HUES64 (cell line): ENCODE data around the gene GJC2.
A peak's percentile ranks its signal among the peaks of the same experiment; 100 is the strongest.
"Not testable (repeated sequence)": the region's sequence is repeated elsewhere in the genome, so short reads cannot be mapped to it uniquely, and the experiment has no call there.

Experiments
- H3K27ac ChIP-seq: 2 replicates; pipeline ENCODE4 v1.7.0; 2013; ENCODE audit warnings: low read depth, low read length, inconsistent platforms
- H3K27me3 ChIP-seq: 2 replicates; pipeline ENCODE4 v1.6.1; 2013; ENCODE audit warnings: mild to moderate bottlenecking, low read length; ENCODE audit not compliant: insufficient read depth
- H3K36me3 ChIP-seq: 2 replicates; pipeline ENCODE4 v1.6.1; 2013; ENCODE audit warnings: mild to moderate bottlenecking, low read length; ENCODE audit not compliant: insufficient read depth
- H3K4me1 ChIP-seq: 2 replicates; pipeline ENCODE4 v1.6.1; 2013; ENCODE audit warnings: mild to moderate bottlenecking, low read length, moderate library complexity; ENCODE audit not compliant: insufficient read depth
- H3K4me3 ChIP-seq: 2 replicates; pipeline ENCODE4 v1.5.1; 2013; ENCODE audit warnings: mild to moderate bottlenecking, low read length, moderate library complexity
- H3K9ac ChIP-seq: 2 replicates; pipeline ENCODE4 v1.6.1; 2013; ENCODE audit warnings: mild to moderate bottlenecking, low read depth, low read length
- H3K9me3 ChIP-seq: 2 replicates; pipeline ENCODE4 v1.6.1; 2013; ENCODE audit warnings: low read depth, low read length; ENCODE audit not compliant: insufficient read depth
- WGBS: fragments of 150-250, 120-280 bp; methylation state at CpG from one replicate; pipeline ENCODE4 v1.1.7; 2013; ENCODE audit warnings: missing lambda C conversion rate; 5-methylcytosine and 5-hydroxymethylcytosine counted together

Gene GJC2

DNA sequence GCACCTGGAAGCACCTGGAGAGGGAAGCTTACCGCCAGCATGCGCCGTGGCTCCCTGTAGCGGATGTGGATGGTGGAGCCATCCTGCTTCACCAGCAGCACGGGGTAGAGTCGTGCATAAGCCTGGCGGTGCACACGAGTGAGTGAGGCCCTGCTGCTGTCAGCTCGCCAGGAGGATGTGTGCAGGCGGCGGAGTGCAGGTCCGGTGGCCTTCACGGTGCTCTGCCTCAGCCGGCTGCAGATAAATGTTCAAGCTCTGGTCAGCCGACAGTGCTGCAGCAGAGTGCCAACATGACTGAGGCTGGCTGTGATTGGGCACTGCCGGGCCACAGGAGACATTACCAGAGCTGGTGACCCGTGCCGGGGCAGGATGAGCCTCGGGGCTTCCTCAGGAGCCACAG, 42.1 kb upstream of the GJC2 start:
- H3K27ac ChIP-seq: no peak overlapping the region
- 0 out of 2 replicates have a peak, but pooled peaks cover 5% of the 10 kb centered on the region for H3K4me1 ChIP-seq
- peaks cover 13% of the 10 kb centered on the region for H3K27me3 ChIP-seq
- H3K36me3 ChIP-seq: peaks cover 16% of the 10 kb centered on the region
- no peaks in the 10 kb centered on the region for H3K9me3 ChIP-seq
- no peak overlapping the region for H3K4me3 ChIP-seq
- no peak overlapping the region for H3K9ac ChIP-seq
- 94% methylated on average over 19 of the region's 19 CpGs for WGBS

DNA sequence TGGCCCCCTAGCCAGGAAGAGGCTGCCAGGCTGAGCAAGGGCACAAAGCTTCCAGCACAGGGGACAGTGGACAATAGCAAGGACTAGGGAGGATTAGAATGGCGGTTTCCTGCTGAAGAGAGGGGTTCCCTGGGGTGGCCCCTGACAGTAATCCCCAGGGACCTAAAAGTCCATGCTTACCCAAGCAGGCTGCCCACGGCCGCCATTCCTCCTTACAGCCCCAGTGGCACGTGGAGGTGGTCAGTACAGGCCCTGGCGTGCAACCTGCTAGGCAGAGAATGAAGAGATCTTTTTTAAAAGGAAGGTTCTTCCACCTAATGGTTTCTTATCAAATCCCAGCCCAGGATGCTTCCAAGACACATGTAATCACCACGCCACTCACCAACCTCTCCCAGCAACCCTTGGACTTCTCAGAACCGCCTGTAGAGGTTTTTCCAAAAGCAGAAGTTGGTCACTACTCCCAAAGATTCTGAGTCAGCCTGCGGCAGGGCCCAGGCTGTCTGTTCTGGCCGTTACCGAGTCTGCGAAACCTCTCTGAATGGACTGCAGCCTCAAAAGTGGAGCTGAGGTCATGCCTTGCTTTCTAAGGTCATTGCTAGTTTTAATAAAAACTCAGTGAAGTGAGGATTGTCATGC, 41.6 kb upstream of the GJC2 start:
- H3K36me3 ChIP-seq: peaks cover 16% of the 10 kb centered on the region
- peak overlapping the region; percentile 84; the same call in 1 of the 2 replicates for H3K9ac ChIP-seq
- WGBS: 89% methylated on average over 11 of the region's 11 CpGs
- H3K4me3 ChIP-seq: peak overlapping the region; percentile 87
- no peaks in the 10 kb centered on the region for H3K9me3 ChIP-seq
- no peak overlapping the region for H3K27ac ChIP-seq
- H3K4me1 ChIP-seq: 0 out of 2 replicates have a peak, but pooled peaks cover 5% of the 10 kb centered on the region
- H3K27me3 ChIP-seq: peaks cover 13% of the 10 kb centered on the region

DNA sequence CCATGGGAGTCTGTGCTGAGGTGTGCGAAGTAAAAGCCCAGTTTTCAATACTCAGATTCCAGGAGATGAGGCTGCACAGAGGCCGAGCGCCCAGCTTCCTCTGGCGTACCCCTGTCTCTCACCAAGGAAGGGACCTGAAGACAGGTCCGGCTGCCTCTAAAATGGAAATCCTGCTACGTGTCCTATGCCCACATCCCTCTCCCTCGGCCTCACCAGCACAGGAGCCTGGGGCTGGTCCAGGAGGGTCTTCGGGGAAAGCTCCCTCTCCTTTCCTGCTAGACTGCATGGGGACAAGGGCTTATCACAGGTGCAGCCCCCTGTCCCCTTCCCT, 41.0 kb upstream of the GJC2 start:
- 11% methylated on average over 8 of the region's 8 CpGs for WGBS

DNA sequence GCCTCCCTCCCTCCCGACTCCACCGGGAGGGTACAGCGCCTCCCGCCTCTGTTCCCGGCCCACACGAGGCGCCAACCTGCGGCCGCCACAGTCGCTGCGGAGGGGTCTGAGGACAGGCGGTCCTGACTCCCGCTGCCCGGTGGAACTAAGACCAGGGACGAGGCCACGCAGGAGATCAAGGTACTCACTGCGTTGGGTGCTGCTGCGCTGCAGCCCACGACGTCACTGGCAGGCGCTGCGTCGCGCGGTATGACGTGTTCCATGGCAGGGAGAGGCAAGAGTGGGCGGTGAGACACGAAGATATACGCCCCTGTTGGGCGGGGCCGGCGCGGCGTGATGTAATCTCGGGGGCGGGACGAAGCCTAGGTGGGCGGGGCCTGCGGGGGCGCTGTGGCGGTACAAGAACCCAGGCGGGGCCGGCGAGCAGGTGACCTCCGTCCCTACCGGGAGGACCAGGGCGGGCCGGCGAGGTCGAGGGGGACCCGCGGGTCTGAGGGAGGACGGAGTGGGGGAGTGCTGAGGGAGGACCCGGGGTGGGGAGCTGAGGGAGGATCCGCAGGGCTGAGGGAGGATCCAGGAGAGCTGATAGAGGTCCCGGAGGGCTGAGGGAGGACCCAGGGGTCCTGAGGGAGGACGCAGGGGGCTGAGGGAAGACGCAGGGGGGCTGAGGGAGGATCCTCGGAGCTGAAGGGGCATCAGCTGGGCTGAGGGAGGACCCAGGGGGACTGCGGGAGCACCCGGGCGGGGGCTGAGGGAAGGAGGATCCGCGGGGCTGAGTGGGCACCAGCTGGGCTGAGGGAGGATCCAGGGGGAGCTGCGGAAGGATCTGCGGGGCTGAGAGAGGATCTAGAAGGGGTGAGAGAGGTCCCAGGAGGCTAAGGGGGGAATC, 40.4 kb upstream of the GJC2 start, which contains the start of gene MRPL55:
TSS of gene MRPL55 (minus strand) at position 227 of the 889 bp plus-strand sequence. CDS start 1,039 bp downstream, outside the sequence.
- H3K4me1 ChIP-seq: 0 out of 2 replicates have a peak, but pooled peaks cover 5% of the 10 kb centered on the region
- peak within 1 kb of the TSS; percentile 84 for H3K9ac ChIP-seq
- no peaks in the 10 kb centered on the region for H3K9me3 ChIP-seq
- H3K4me3 ChIP-seq: peak within 1 kb of the TSS; percentile 87
- peaks cover 13% of the 10 kb centered on the region for H3K27me3 ChIP-seq
- peaks cover 16% of the 10 kb centered on the region for H3K36me3 ChIP-seq
- 1% methylated on average over 66 of the region's 66 CpGs for WGBS
- peak within 1 kb of the TSS; percentile 66 for H3K27ac ChIP-seq

More for the DNA sequence above, 41.0 kb upstream of the GJC2 start:
- Histone ChIP-seq H3K9me3 (no peaks in the 10 kb centered on the region), H3K4me1 (0 out of 2 replicates have a peak, but pooled peaks cover 5% of the 10 kb centered on the region), H3K4me3 (peak overlapping the region; percentile 87), H3K27ac (peak overlapping the region; percentile 66), H3K36me3 (peaks cover 16% of the 10 kb centered on the region), H3K27me3 (peaks cover 13% of the 10 kb centered on the region), H3K9ac (peak overlapping the region; percentile 84)

DNA sequence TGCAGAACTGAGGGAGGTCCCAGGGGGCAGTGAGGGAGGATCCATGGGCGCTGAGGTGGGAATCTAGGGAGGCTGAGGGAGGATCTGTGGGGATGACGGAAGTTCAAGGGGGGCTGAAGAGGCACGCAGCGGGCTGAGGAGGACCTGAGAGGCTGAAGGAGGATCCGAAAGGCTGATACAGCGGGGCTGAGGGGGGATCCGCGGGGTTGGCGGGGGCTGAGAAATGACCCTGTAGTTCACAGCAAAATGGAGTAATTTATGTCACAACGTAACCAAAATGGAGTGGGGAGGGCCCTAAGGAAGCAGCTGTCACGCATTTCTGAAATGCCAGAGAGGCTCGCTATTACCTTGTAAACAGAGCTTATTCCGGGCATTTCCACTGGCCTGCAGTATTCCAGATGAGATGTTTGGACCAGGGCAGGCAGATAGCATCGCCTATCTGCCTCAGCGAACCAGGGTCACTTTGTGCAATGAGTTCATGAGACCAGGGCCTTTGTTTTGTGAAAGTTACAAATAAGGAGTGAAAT, 39.7 kb upstream of the GJC2 start:
- WGBS: 37% methylated on average over 15 of the region's 15 CpGs
- Histone ChIP-seq H3K27me3 (peaks cover 13% of the 10 kb centered on the region), H3K4me1 (0 out of 2 replicates have a peak, but pooled peaks cover 5% of the 10 kb centered on the region), H3K4me3 (peak overlapping the region; percentile 87), H3K9me3 (no peaks in the 10 kb centered on the region), H3K27ac (no peak overlapping the region), H3K36me3 (peaks cover 16% of the 10 kb centered on the region), H3K9ac (peak overlapping the region; percentile 65)

DNA sequence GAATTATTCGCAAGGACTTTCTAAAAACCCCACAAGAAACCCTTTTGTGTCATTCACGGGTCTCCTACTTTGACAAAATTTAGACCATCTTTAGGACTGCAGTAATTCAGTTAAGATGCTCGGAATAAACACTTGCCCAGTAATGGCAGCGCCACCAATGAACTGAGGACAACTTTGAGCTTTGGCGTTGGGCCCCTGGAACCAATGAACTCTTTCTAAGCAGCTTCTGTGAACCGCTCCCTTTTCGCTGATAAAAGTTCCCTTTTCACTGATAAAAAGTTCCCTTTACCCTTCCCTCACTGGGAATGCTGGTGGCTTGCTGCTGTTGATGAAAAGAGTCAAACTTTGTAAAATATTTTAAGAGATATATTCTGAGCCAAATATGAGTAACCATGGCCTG, 39.2 kb upstream of the GJC2 start:
- 93% methylated on average over 7 of the region's 7 CpGs for WGBS
- peaks cover 13% of the 10 kb centered on the region for H3K27me3 ChIP-seq
- H3K27ac ChIP-seq: no peak overlapping the region
- no peak overlapping the region for H3K4me3 ChIP-seq
- 0 out of 2 replicates have a peak, but pooled peaks cover 5% of the 10 kb centered on the region for H3K4me1 ChIP-seq
- H3K9me3 ChIP-seq: no peaks in the 10 kb centered on the region
- H3K9ac ChIP-seq: no peak overlapping the region
- H3K36me3 ChIP-seq: peaks cover 16% of the 10 kb centered on the region

DNA sequence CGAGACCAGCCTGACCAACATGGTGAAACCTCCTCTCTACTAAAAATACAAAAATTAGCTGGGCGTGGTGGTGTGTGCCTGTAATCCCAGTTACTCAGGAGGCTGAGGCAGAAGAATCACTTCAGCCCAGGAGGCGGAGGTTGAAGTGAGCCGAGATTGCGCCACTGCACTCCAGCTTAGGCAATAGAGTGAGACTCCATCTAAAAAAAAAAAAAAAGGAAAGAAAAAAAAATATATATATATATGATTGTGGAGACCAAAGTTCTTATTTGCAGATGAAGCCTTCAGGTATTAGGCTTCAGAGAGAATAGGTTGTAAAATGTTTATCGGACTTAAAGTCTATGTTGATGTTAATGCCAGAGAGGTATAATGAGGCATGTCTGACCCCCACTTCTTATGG, 38.4 kb upstream of the GJC2 start:
- WGBS: 98% methylated on average over 4 of the region's 6 CpGs
- not testable (repeated sequence) for H3K4me3 ChIP-seq, H3K27ac ChIP-seq, H3K9me3 ChIP-seq, H3K36me3 ChIP-seq, H3K9ac ChIP-seq, H3K4me1 ChIP-seq
- H3K27me3 ChIP-seq: peaks cover 13% of the 10 kb centered on the region

DNA sequence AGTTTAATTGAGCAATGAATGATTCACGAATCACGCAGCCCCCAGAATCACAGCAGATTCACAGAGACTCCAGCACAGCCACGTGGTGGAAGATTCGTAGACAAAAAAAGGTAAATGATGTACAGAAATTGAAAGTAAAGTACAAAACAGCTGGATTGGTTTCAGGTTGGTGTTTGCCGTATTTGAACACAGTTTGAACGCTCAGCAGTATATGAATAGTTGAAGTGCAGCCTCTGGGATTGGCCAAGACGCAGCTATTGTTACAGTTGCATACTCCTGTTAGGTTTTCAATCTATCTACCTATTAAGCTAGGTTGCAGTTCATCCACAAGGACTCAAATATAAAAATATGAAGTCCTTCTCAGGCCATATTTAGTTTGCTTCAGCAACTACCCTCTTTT, 37.6 kb upstream of the GJC2 start:
- Histone ChIP-seq H3K4me1 (0 out of 2 replicates have a peak, but pooled peaks cover 5% of the 10 kb centered on the region), H3K27ac (no peak overlapping the region), H3K9ac (no peak overlapping the region), H3K27me3 (peaks cover 13% of the 10 kb centered on the region), H3K9me3 (peaks cover 10% of the 10 kb centered on the region; the same call in 1 of the 2 replicates), H3K4me3 (no peak overlapping the region), H3K36me3 (no peaks in the 10 kb centered on the region)
- WGBS: 90% methylated on average over 7 of the region's 7 CpGs

DNA sequence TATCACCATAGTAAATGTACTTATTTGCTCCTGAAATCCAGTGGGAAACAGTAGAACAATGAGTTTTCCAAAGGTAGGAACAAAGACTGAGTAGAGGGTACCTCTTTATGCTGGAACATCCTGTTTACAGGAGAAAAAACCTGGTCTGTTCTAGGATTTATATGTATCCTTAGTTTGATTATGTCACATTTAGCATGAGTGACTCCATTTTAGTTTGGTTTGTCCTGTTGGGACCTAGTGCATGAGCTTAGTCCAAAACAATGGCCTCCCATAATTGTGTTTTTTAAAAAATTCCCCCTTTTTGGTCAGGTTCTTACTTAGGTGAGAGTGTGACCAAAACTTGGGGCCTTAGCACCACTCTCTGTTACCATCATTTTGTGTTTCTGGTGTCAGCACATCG, 37.1 kb upstream of the GJC2 start:
- Histone ChIP-seq H3K9ac (no peak overlapping the region), H3K9me3 (peaks cover 14% of the 10 kb centered on the region), H3K4me3 (no peak overlapping the region), H3K36me3 (no peaks in the 10 kb centered on the region), H3K27ac (no peak overlapping the region), H3K4me1 (0 out of 2 replicates have a peak, but pooled peaks cover 5% of the 10 kb centered on the region), H3K27me3 (peaks cover 13% of the 10 kb centered on the region)
- WGBS: 88% methylated on average over 1 of the region's 1 CpG

DNA sequence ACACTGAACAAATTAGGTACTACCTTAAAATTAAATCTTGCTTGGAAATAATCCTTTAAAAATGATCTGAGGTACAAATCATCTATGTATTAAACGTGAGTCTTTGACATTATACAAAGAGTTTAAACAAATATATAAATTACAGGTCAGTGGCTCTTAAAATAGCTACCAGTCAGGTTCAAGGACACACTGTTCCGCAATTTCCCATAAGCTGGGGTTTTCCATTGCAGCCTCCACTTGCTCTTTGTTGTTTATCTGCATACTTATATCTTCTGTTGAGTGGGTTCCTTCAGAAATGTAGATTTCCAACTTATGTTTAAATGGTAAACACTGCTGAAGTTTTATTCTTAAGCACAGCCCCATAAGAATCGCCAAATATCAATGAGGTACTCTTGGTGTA, 34.9 kb upstream of the GJC2 start:
- Histone ChIP-seq H3K36me3 (no peaks in the 10 kb centered on the region), H3K9ac (no peak overlapping the region), H3K27me3 (peaks cover 10% of the 10 kb centered on the region), H3K4me1 (0 out of 2 replicates have a peak, but pooled peaks cover 5% of the 10 kb centered on the region), H3K9me3 (peaks cover 36% of the 10 kb centered on the region), H3K27ac (no peak overlapping the region), H3K4me3 (no peak overlapping the region)
- 88% methylated on average over 2 of the region's 3 CpGs for WGBS

DNA sequence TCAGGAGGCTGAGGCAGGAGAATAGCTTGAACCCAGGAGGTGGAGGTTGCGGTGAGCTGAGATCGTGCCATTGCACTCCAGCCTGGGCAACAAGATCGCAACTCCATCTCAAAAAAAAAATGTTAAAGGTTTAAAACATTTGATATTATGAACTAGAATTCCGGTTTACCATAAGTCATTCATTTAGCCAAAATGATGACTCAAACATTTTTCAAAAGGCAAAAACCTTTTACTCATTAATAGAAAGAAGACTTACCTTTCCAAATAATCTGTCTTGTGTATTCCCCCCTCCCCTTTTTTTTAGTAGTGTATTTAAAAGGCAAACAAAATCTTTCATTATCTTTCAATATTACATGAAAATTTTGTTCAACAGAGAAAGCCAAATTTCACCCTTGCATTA, 32.4 kb upstream of the GJC2 start:
- Histone ChIP-seq H3K9me3 (peaks cover 39% of the 10 kb centered on the region), H3K36me3 (no peaks in the 10 kb centered on the region), H3K27ac (no peak overlapping the region), H3K4me1 (no peaks in the 10 kb centered on the region), H3K9ac (no peak overlapping the region), H3K27me3 (peaks cover 2% of the 10 kb centered on the region; the same call in 1 of the 2 replicates), H3K4me3 (no peak overlapping the region)
- WGBS: 88% methylated on average over 3 of the region's 4 CpGs
